NCI-H2196 (cell line): ENCODE measurements around the gene TOP1.

Experiments
- DNase-seq: peaks from one replicate; lab custom pipeline; 2025; ENCODE audit not compliant: unreplicated experiment; lab: John Stamatoyannopoulos, UW

The TOP1 gene

GRCh38 chr20:41057999-41058673 is 29.5 kb downstream of the TOP1 start:
- no peak for DNase-seq

GRCh38 chr20:41058674-41059635 is 30.3 kb downstream of the TOP1 start:
- DNase-seq, result no peak

- DNase-seq, result no peak
Observed at GRCh38 chr20:41061155-41061554, 32.5 kb downstream of the TOP1 start.

GRCh38 chr20:41063442-41063841 is 34.8 kb downstream of the TOP1 start:
- DNase-seq, result no peak

- DNase-seq, result no peak
Observed at GRCh38 chr20:41064377-41064776, 35.8 kb downstream of the TOP1 start.

GRCh38 chr20:41065716-41066115 is 37.1 kb downstream of the TOP1 start:
- DNase-seq, result no peak

- DNase-seq, result no peak
Observed at GRCh38 chr20:41068806-41069205, 40.2 kb downstream of the TOP1 start.

GRCh38 chr20:41072190-41072863 is 43.7 kb downstream of the TOP1 start:
- DNase-seq, result no peak

GRCh38 chr20:41072915-41073314 is 44.3 kb downstream of the TOP1 start:
- DNase-seq, result no peak

GRCh38 chr20:41074441-41074840 is 45.8 kb downstream of the TOP1 start:
- DNase-seq, result no peak

GRCh38 chr20:41076776-41077175 is 48.2 kb downstream of the TOP1 start:
- DNase-seq, result no peak

GRCh38 chr20:41078329-41078728 is 49.7 kb downstream of the TOP1 start:
- peak; percentile 41 for DNase-seq

GRCh38 chr20:41079066-41079465 is 50.4 kb downstream of the TOP1 start:
- DNase-seq, result no peak

- DNase-seq, result no peak
Observed at GRCh38 chr20:41080866-41081265, 52.2 kb downstream of the TOP1 start.

GRCh38 chr20:41081276-41081814 is 52.7 kb downstream of the TOP1 start:
- no peak for DNase-seq

GRCh38 chr20:41082306-41082705 is 53.7 kb downstream of the TOP1 start:
- no peak for DNase-seq

GRCh38 chr20:41085606-41086005 is 57.0 kb downstream of the TOP1 start:
- no peak for DNase-seq

- DNase-seq, result peak; percentile 84
Observed at GRCh38 chr20:41086402-41087324, 58.0 kb downstream of the TOP1 start.

GRCh38 chr20:41087325-41087685 is 58.7 kb downstream of the TOP1 start:
- no peak for DNase-seq

- no peak for DNase-seq
Observed at GRCh38 chr20:41087777-41088176, 59.2 kb downstream of the TOP1 start.
